SU-DHL-6 (cell line): ENCODE measurements around the gene DLG2.

Experiments
- EZH2phosphoT487 ChIP-seq: fragments of 200-600 bp; sonication (generic), shearing (Covaris generic); conservative IDR thresholded peaks from 2 replicates; pipeline ENCODE4 v1.6.1; 2018; ENCODE audit warnings: mild to moderate bottlenecking, antibody characterized with exemption, low read length, moderate library complexity, mixed read lengths
- TF ChIP-seq, protein P1 (sequence below): fragments of 200-600 bp; sonication (generic); IDR thresholded peaks from one replicate; pipeline ENCODE4 v1.5.1; 2017; ENCODE audit warnings: antibody characterized with exemption, mild to moderate bottlenecking, low read length, moderate library complexity; ENCODE audit not compliant: insufficient read depth, poor library complexity, severe bottlenecking

DNA sequence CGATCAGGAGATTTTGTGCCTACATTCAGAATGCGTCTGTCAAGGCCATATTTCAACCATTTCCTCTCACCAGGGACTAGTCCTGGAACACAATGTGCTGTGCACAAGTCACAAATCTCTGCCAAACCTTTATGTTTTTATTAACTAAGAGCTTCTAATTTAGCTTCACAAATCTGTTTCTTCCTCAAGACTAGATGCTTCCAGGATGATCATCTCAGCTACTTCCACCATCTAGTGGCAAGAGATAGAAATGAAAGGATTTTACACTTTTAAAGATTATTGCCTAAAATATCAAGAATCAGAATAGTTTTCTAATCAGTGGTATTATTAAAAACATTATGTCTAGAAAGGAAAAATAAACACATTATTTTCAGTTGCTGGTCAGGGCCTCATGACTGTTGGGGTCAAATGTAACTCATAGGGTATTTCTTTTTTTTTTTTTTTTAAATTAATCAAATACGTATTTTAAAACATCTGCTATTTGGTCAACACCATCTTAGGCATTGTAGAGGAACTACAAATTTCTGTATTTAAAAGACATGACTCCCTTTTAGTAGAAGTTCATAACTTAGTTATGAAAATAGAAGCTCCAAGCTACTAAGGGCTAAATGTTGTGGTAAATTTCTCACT is 1102.6 kb downstream of the DLG2 start:
- TF ChIP-seq, protein P1, sequence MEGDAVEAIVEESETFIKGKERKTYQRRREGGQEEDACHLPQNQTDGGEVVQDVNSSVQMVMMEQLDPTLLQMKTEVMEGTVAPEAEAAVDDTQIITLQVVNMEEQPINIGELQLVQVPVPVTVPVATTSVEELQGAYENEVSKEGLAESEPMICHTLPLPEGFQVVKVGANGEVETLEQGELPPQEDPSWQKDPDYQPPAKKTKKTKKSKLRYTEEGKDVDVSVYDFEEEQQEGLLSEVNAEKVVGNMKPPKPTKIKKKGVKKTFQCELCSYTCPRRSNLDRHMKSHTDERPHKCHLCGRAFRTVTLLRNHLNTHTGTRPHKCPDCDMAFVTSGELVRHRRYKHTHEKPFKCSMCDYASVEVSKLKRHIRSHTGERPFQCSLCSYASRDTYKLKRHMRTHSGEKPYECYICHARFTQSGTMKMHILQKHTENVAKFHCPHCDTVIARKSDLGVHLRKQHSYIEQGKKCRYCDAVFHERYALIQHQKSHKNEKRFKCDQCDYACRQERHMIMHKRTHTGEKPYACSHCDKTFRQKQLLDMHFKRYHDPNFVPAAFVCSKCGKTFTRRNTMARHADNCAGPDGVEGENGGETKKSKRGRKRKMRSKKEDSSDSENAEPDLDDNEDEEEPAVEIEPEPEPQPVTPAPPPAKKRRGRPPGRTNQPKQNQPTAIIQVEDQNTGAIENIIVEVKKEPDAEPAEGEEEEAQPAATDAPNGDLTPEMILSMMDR = peak; percentile 20
- no peak for TF ChIP-seq EZH2phosphoT487
